ENCODE measurements around the gene ATXN10.
"Not testable (repeated sequence)": the region's sequence is repeated elsewhere in the genome, so short reads cannot be mapped to it uniquely, and the experiment has no call there.

Gene ATXN10

DNA sequence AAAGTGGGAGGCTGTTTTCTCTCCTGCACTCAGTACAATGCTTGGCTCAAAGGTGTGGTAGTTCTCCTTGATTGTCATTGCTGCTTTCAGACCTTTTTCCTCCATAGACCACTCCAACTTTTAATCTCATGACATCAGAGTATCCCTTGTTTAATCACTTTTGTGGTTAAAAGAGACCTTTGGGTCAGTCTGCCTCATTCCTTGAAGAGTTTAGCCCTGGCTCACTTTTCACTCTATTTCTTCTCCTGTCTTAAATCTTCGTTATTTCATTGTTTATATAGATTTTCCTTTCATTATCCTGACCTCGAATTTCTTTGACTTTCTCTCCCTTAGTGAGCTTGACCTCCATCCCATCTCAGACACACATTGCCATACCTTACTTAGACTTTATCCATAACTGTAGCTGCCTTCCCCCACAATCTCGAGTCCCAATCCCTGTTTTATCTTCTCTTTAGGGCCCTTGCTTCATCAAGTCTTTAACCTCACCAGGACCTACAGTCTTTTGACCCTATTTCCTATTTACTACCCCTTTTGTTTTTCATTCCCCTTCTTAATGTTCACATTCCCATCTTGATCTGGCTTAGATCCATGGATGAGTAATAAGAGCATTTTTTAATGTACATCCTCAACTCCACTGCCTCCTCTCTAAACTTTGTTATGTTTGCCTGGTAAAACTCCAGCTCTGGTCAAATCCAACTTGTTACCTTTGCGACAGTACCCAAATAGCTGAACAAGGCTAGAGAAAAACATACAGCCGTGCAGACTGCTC is 9.5 kb downstream of the ATXN10 start:
- no peak for DNase-seq

DNA sequence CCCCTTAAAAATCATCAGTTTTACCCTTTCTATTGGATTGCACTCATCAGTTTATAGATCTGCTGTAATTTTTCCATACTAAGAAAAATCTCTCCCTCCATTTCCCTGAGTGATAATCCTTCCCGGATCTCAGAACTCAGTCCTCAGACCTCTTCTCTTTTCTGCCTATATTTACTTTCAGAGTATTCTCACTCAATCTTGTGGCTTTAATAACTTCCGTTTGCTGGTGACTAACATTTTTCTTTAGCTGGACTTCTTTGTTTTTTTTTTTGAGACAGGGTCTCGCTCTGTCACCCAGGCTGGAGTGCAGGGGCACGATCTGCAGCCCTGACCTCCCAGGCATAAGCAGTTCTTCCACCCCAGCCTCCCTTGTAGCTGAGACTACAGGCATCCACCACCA is 10.4 kb downstream of the ATXN10 start:
- no peak for DNase-seq

DNA sequence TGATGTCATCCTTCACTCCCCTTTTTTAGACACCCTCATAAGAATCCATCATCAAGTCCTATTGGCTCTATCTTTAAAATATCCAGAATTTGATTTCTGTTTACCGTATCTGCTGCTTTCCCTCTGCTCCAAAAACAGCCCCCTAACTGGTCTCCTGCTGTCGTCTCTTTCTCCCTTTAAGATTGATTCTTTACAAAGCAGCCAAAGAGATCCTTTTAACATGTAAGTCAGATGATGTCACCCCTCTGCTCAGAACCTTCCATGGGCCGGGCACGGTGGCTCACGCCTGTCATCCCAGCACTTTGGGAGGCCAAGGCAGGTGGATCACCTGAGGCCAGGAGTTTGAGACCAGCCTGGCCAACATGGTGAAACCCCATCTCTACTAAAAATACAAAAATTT is 11.1 kb downstream of the ATXN10 start:
- not testable (repeated sequence) for DNase-seq

DNA sequence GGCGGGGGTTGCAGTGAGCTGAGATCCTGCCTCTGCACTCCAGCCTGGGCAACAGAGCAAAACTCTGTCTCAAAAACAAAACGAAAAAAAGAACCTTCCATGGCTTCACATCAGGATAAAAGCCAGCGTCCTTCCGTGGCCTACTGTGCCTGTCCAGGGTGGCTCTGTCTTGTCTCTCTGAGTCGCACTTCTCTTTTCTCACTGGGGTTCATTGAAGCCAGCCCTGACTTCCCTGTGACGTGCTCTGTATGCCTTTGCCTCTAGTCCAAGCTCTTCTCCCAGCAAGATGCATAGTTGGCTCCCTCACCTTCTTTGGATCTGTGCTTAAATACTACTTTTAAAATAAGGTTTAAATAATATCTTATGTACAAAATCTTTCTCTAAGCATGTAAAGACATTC is 11.6 kb downstream of the ATXN10 start:
- DNase-seq, result no peak

DNA sequence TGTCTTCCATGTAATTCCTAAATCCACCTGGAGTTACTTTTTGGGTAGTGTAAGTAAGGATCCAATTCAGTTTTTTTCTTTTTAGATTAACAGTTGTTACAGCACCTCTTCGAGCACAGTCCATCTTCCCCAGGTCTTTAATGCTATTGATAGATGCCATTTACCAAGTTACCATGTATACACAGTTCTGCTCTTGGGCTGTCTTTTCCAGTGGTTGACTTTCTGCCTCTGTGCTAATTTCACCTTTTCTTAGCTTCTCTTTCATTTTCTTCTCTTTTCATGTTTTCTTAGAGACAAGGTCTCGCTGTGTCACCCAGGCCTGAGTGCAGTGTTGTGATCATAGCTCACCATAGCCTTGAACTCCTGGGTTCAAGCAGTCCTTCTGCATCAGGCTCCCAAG is 12.0 kb downstream of the ATXN10 start:
- no peak for DNase-seq

DNA sequence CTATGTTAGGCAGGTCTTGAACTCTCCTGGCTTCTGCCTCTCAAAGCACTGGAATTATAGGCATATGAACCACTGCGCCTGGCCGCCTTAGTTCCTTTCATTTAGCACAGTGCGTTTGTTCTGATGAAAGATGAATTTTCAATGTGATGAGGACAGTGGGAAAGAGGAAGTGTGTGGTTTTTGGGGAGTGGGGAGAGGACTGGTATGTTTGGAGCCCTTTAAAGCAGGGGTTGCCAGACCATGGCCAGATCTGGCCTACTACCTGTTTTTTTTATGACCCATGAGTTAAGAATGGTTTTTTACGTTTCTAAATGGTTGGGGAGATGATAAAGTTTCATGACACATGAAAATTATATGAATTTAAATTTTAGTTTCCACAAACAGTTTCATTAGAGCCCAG is 12.5 kb downstream of the ATXN10 start:
- no peak for DNase-seq

DNA sequence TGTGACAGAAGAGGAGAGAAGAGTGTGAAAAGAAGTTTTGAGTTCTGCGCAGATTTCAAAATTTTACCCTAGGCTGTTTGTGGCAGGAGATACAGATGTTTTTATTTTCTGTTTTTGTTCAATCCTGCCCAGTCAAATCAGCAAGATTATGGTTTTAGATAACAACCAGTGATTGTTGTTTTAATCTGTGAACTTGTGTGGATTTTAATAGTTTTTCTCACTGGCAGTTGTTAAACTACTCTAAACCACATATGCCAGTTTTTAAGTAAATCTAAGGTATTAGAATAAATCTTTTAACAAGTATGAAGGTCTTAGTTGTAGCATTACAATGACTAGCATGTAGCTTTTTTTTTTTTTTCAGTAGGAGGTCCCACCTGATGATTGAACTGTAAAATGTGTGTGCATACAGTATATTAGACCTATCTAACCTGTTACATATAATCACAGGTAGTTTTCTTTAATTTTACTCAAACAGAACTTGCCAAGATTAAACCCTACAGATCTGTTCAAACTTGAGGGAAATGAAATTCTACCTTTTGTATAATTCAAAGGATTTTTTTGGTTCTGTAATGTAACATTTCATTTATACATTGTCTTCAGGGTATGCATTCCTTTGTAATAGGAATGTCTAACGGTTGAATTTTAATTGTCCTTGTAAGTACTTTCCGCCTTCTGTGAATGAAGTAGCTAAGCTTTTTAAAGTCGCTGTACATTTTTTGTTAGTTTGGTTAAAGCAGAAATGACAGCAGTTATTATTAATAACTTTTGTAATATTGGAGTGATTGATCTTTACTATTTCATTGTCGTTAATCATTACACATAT is 13.3 kb downstream of the ATXN10 start:
- DNase-seq, result no peak

DNA sequence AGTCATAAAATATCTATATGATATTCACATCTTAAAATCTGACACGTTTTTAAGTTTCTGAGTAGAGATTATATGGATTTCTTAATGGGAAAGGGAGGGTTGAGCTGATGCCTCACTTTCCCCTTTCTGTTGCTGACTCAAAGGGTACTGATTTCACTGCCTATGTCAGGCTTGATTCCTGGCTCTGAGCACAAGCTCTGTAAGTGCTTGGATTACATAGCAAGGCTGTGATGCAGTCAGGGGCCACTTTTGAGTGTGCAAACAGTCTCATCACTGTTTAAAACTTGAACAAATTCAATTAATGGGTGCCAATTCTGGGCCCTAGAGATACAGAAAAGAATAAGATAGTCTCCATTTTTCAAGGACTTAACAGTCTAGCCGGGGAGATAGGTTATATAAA is 14.4 kb downstream of the ATXN10 start:
- no peak for DNase-seq

DNA sequence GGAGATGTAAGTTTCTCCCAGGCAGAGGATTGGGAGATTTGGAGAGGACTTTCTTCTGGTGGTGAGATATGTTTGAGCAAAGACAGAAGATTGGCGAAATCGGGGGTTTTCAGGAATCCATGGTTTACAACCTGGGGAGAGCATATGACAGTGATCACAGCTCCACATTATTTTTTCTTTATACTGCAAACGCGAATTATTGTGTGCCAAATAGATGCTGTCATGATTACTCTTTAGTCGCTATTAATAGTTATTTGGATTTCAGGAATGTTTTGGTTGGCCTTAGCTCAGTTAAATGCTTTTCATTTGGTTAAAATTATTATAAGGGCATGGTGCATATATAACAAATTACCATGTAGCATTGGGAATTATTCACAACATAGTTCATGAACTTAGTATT is 15.2 kb downstream of the ATXN10 start:
- DNase-seq, result no peak

DNA sequence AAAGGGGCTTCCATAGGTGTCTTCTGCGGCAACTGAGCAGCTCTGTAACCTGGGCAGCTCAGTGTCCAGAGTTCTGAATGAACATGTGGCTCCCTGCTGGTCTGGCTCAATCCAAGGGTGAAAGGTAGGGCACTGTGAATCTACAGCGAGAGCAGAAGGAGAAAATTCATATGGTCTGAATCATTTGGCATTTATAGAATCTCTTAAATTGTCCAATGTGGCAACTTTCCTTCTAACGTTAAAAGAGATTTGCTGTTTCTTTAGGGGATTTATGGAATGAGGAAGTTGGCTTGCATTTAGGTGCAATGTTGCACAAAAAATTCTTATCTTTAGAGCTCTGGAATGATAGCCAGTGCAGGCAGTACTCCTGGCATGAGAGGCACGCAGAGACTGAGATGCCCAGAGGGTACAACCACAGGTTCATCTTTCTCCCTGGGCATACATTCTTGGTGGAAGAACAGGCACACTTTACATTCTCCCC is 17.0 kb downstream of the ATXN10 start:
- no peak for DNase-seq

DNA sequence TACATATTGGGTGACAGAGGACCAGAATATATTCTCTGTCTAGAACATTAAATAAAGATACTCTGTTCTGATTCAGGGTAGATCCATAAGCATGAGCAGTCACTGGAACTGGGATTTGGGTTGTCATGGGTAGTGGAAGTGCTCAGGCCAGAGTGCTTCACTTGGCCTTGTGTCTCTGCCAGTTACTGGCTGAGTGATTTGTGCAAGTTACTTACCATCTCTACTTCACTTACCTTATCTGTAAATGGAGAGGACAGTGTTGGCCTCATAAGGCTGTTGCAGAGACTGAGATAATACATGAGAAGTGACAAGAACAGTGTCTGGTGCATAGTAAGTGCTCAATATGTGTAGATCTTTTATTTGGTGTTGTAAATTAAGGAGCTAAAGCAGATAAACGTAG is 17.6 kb downstream of the ATXN10 start:
- no peak for DNase-seq

DNA sequence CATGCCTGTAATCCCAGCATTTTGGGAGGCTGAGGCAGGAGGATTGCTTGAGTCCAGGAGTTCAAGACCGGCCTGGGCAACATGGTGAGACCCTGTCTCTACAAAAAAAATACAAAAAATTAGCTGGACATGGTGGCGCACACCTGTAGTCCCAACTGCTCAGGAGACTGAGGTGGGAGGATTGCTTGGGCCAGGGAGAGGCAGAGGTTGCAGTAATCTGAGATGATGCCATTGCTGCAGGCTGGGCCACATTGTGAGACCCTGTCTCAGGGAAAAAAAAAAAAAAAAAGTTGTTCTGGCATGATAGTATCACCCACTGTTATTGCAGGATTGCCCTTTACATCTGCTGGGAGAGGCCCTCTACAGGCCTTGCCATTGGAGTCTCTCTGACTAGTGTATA is 18.4 kb downstream of the ATXN10 start:
- DNase-seq, result no peak

DNA sequence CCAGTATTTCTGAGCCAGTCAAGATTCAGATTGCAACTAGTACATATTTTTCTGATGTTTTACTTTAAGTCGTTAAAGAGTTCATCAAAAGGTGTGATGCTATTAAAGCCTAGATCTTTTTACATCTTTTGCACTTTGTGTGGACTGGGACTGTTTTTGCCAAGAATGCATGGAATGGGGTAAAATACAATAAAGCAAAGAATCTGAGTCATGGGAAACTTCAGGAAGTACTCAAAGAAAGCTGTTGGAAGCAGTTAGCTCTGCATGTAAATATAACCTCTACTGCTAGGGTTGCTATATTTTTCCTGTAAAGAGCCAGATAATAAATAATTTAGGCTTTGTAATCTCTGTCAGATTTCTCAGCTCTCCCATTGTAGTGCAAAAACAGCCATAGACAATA is 20.9 kb downstream of the ATXN10 start:
- no peak for DNase-seq

DNA sequence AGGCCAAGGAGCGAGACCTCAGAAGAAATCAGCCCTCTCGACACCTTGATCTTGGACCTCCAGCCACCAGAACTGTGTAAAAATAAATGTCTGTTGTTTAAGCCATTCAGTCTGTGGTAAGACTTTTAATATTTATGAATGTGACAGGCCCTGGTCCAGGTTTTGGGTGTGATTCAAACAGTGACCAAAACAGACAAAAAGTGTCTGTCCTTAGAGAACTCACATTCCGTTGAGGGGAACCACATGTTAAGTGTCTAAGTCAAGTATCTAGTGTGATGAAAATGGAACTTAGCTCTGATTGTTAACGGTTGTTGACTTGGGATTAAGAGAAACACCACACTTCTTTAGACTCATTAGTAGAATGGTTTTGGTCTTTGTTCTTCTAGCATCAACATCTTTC is 22.2 kb downstream of the ATXN10 start:
- no peak for DNase-seq

DNA sequence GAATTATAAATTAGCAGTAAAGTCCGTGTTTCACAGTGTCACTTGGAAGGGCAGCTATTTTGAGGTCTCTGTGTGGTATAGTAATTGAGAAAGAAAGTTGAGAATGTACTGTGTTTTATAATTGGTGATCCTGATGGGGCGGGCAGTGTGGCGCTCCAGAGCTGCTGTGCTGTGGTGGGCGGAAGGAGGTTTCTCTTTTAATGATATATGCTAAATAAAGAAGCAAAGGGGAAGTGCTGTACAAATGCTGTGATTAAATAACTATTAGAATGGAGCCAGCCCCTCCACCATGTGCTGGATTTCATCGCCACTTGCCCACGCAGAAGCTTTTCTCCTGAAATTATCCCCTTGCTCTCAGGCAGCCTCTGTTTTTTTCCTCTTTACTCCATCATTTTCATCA is 24.6 kb downstream of the ATXN10 start:
- DNase-seq, result no peak

DNA sequence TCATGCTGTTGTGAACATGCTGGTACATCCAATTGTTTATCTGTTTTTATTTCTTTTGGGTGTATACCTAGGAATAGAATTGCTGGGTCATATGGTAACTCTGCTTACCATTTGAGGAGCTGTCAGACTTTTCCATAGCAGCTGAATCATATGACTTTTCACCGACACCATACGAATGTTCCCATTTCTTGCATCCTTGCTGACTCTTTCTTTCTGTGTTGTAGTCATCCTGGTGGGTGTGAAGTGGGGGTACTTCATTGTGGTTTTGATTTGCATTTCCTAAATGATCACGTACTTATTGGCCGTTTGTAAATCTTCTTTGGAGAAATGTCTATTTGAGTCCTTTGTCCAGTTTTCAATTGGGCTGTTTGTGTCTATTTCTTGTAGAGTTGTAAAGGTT is 26.5 kb downstream of the ATXN10 start:
- DNase-seq, result no peak

DNA sequence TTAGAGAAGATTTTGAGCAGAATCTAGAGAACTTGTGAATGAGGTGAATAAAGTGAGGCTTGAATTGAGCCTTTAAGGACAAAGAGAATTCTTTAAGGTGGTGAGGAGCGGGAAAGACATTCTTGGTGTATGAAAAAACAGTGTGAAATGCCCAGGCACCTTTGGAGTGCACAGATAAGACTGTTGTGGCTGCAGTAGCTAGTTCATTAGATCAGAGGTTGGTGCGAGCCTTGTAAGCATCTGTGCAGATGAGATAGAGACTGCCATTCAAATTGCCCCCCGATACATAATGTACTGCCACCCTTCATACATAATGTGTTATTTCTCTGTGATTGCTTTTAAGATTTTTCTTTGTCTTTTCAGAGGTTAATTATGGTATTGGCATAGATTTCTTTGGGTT is 31.3 kb downstream of the ATXN10 start:
- DNase-seq, result no peak

DNA sequence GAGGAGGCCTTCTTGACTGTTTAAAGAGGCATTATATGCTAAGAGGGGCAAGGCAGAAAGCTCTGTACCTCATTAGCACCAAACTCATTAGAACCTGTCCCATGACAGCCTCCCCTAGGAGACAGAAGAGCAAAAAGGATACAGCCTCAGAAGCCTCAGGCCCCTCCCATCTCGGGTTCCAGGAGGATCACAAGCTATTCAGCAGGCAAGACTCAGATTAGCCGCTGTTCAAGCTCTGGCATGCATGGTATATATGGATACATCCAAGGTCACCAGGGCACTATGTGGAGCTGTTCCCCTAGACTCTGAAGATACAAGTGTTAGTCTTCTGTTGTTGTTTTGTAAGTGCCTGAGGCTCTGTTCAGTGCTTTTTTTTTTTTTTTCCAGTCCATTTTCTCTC is 32.1 kb downstream of the ATXN10 start:
- no peak for DNase-seq

DNA sequence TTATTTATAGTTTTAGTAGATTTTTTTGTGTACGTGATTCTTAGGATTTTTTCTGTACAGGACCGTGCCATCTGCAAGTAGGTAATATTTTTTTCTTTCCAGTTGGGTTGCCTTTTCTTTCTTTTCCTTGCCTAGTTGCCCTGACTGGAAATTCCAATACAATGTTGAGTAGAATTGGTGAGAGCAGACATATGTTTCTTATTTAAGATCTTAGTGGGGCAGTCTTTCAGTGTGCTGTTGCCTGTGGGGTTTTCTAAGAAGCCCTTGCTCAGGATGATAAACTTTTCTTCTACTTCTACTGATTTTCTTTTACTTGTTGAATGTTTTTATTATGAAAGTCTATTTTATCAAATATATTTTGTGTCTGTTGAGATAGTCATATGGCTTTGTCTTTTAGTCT is 33.0 kb downstream of the ATXN10 start:
- DNase-seq, result no peak

DNA sequence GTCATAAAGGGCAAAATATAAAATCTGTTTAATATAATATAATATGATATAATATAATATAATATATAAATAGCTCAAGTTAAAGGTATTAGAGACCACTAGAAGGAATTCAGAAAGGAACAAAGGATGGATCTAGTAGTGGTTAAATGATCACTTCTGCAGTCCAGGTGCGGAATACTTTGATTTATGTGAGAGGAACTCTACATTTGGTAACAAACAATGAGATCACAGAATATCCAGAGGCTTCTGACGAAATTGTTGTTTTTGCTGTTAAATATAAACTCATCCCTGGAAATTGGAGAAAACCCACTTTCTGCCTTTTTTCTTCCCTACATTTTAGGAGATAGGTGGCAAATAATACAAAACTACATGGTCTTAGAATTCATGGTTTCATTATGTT is 36.0 kb downstream of the ATXN10 start:
- no peak for DNase-seq

DNA sequence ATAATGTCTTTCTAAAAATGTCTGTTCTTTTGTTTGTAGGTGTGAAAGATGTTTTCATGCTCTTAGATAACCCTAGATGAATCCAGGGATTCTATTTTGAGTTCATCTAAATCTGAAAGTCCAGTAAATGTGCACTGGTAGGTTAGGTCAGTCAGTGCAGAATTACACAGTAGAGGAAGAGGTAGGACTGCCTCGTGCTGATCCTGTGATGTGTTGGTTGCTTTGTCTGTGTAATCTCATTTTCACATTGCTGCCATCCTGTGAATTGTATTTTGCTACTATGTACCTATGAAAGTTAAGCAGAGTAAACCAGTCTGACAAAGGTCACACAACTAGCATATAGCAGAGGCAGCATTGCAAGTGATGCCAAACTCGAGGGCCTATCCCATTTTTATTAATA is 36.5 kb downstream of the ATXN10 start:
- DNase-seq, result no peak

DNA sequence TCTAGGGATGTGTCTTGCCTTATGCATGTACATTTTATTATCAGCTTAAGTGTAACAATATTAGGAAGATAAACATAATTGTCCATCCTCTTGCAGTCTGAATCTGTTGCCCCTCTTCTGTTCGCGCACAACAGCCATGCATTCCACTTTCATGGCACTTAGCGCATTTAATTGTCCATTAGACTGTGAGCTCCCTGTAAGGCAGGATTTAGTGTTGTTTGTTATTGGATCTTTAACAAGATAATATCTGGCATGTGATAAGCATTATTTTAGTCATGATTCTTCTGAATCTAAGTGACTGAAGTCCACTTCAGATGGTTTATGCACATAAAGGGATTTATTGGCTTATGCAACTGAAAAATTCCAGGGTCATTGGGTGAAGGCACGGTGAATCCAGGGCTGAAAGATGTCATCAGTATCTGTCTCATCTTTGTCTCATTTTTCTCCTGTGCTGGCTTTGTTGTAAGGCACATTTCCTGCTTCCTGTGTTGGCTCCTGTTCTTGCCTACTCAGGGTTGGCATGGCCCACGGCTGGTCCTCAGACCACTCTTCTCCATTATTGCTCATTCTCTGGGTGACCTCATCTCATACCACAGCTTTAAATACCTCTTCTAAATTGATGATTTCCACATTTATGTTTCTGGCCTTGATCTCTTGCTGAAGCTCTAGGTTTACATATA is 37.6 kb downstream of the ATXN10 start:
- DNase-seq, result no peak

DNA sequence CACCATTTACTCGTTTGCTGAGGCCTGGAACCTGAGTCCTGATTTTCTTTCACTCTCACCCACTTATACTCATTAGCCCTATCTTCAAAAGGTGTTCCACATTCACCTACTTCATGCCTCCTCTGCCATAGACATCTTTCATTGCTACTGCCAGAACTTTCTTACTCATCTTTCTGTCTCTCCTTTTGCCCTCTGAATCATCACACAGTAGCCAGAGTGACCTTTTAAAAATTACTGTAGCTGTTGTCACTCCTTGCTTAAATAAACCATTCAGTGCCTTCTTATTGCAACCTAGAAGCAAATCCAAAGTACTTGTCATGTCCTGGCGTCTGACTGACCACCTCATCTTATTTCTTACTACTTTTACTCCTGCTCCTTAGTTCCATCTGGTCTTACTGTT is 38.2 kb downstream of the ATXN10 start:
- DNase-seq, result no peak

DNA sequence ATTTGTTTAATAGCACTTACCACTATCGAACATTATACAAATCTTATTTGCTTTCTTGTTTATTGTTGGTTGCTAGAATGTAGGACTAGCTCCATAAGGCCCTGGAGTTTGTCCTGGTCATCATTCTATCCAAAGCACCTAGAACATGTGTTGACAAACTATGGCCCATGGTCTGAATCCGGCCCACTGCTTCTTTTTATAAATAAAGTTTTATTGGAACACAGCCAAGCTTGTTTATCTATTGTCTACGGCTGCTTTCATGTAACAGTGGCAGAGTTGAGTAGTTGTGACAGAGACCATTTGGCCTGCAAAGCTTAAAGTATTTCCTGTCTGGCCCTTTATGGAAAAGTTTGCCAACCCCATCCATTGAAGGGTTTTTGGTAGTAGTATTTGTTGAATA is 38.8 kb downstream of the ATXN10 start:
- no peak for DNase-seq
